Activated CD4-positive, alpha-beta T cell treated with anti-CD3 and anti-CD28 coated beads, Interleukin-2, amount 50 U/mL, for 1 hour (primary cell): ENCODE measurements around the gene ATOSA.

ENCODE experiments used
- DNase-seq: peaks from one replicate; pipeline ENCODE4 v3.0.0-alpha.2; 2020

The ATOSA gene

GRCh38 chr15:52681441-52681840 is 2.3 kb upstream of the ATOSA start:
- no peak for DNase-seq

GRCh38 chr15:52680761-52681160 is 1.6 kb upstream of the ATOSA start:
- DNase-seq, result no peak

GRCh38 chr15:52680041-52680391 is 828 bp upstream of the ATOSA start:
- DNase-seq, result no peak

- DNase-seq, result peak; percentile 54
These were observed 538 bp downstream of the ATOSA start for GRCh38 chr15:52678468-52679231.

- peak; percentile 48 for DNase-seq
These were observed 1.4 kb downstream of the ATOSA start for GRCh38 chr15:52677593-52678467.

- DNase-seq, result no peak
These were observed 4.4 kb downstream of the ATOSA start for GRCh38 chr15:52674831-52675230.

- DNase-seq, result no peak
These were observed 5.5 kb downstream of the ATOSA start for GRCh38 chr15:52673734-52674133.

GRCh38 chr15:52673312-52673711 is 5.9 kb downstream of the ATOSA start:
- no peak for DNase-seq

GRCh38 chr15:52672661-52673060 is 6.5 kb downstream of the ATOSA start:
- no peak for DNase-seq

- DNase-seq, result no peak
These were observed 9.1 kb downstream of the ATOSA start for GRCh38 chr15:52670087-52670486.

- DNase-seq, result no peak
These were observed 11.1 kb downstream of the ATOSA start for GRCh38 chr15:52668133-52668532.

- no peak for DNase-seq
These were observed 11.6 kb downstream of the ATOSA start for GRCh38 chr15:52667597-52667996.

- no peak for DNase-seq
These were observed 15.5 kb downstream of the ATOSA start for GRCh38 chr15:52663536-52664294.

- DNase-seq, result no peak
These were observed 17.3 kb downstream of the ATOSA start for GRCh38 chr15:52661909-52662308.

- DNase-seq, result no peak
These were observed 19.0 kb downstream of the ATOSA start for GRCh38 chr15:52660192-52660591.

GRCh38 chr15:52658955-52659354 is 20.2 kb downstream of the ATOSA start:
- peak; percentile 10 for DNase-seq

- no peak for DNase-seq
These were observed 21.9 kb downstream of the ATOSA start for GRCh38 chr15:52657338-52657737.

GRCh38 chr15:52656412-52656811 is 22.8 kb downstream of the ATOSA start:
- no peak for DNase-seq

GRCh38 chr15:52653431-52653964 is 25.7 kb downstream of the ATOSA start:
- no peak for DNase-seq

GRCh38 chr15:52652984-52653383 is 26.2 kb downstream of the ATOSA start:
- DNase-seq, result no peak

GRCh38 chr15:52652286-52652685 is 26.9 kb downstream of the ATOSA start:
- DNase-seq, result no peak

- peak; percentile 8 for DNase-seq
These were observed 27.3 kb downstream of the ATOSA start for GRCh38 chr15:52651868-52652267.

- no peak for DNase-seq
These were observed 28.1 kb downstream of the ATOSA start for GRCh38 chr15:52651114-52651513.
